HFF-Myc (cell line): ENCODE data around the gene UVSSA.
"Not testable (repeated sequence)": the region's sequence is repeated elsewhere in the genome, so short reads cannot be mapped to it uniquely, and the experiment has no call there.

Experiments used
- DNase-seq: peaks from one replicate; pipeline ENCODE4 v3.0.0-alpha.2; 2011; ENCODE audit warnings: low read depth; ENCODE audit errors: extremely low read depth
- H3K4me3 ChIP-seq: replicated peaks from 2 replicates; pipeline ENCODE4 v1.5.1; 2011; ENCODE audit warnings: low read depth, mild to moderate bottlenecking, control low read depth, low read length
- TF ChIP-seq, protein P1 (sequence below): IDR thresholded peaks from 2 replicates; pipeline ENCODE4 v1.5.1; 2012; ENCODE audit warnings: mild to moderate bottlenecking, low read depth, low read length, control low read depth; ENCODE audit errors: missing control alignments

Gene UVSSA

GRCh38 chr4:1419708-1420107 lies 72.7 kb downstream of the UVSSA start:
- no peak for DNase-seq
- TF ChIP-seq, protein P1, sequence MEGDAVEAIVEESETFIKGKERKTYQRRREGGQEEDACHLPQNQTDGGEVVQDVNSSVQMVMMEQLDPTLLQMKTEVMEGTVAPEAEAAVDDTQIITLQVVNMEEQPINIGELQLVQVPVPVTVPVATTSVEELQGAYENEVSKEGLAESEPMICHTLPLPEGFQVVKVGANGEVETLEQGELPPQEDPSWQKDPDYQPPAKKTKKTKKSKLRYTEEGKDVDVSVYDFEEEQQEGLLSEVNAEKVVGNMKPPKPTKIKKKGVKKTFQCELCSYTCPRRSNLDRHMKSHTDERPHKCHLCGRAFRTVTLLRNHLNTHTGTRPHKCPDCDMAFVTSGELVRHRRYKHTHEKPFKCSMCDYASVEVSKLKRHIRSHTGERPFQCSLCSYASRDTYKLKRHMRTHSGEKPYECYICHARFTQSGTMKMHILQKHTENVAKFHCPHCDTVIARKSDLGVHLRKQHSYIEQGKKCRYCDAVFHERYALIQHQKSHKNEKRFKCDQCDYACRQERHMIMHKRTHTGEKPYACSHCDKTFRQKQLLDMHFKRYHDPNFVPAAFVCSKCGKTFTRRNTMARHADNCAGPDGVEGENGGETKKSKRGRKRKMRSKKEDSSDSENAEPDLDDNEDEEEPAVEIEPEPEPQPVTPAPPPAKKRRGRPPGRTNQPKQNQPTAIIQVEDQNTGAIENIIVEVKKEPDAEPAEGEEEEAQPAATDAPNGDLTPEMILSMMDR: no peak
- H3K4me3 ChIP-seq: no peak overlapping the region

DNA sequence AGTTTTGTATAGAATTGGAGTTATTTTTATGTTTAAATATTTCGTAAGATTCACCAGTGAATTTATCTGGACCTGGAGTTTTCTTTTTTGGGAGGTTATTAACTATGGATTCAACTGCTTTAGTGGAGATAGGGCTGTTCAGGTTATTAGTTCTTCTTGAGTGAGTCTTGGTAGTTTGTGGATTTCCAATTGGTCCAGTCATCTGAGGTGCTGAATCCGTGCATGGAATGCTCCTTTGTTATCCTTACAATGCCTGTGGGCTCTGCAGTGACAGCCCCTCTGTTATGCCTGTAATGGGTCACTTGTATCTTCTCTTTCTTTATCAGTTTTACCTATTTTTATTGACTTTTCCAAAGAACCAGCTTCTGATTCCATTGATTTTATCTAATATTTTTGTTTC lies 74.6 kb downstream of the UVSSA start:
- TF ChIP-seq, protein P1: no peak
- no peak for DNase-seq

DNA sequence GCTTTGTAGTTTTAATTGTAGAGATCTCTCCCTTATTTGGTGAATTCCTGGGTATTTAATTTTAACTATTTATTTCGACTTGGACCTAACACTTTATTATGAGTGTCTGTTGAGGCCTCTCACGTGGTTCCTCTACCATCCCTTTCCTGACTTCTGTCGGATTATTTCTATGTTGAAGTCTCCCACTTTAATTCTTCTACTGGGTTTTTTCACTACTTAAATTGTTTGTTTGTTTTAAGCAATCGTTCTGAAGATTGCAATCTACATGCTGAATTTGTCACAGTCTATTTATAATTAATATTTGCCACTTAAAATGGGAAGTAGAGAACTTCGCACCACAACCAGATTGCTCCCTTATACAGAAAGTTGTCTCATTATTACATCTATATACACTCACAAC lies 80.0 kb downstream of the UVSSA start:
- H3K4me3 ChIP-seq: no peak overlapping the region
- TF ChIP-seq, protein P1: no peak
- no peak for DNase-seq

More for the DNA sequence above, 74.6 kb downstream of the UVSSA start:
- no peak overlapping the region for H3K4me3 ChIP-seq

GRCh38 chr4:1443688-1444172 lies 96.7 kb downstream of the UVSSA start:
- H3K4me3 ChIP-seq, DNase-seq: not testable (repeated sequence)
